Uterus (tissue), 2 donors: ENCODE measurements around the gene MLEC.

Experiments used
- POLR2A ChIP-seq, 2 donors: fragments of 450-650 bp; IDR thresholded peaks; one replicate each; pipeline ENCODE4 v1.6.1; 2016; ENCODE audit warnings: antibody characterized with exemption in 2 of 2, mild to moderate bottlenecking in 1 of 2, moderate library complexity in 1 of 2
- TF ChIP-seq, protein P1 (sequence below), 4 experiments: fragments of 200-600 bp in 2 of 4; fragments of 450-650 bp in 2 of 4; sonication (generic) in 2 of 4; IDR thresholded peaks; one replicate each; pipeline ENCODE4 v1.5.1; 2016 to 2019; ENCODE audit warnings: antibody characterized with exemption in 4 of 4, mild to moderate bottlenecking in 2 of 4, moderate library complexity in 1 of 4

GRCh38 chr12:120702637-120703036 lies 15.7 kb downstream of the MLEC start:
- TF ChIP-seq, protein P1, sequence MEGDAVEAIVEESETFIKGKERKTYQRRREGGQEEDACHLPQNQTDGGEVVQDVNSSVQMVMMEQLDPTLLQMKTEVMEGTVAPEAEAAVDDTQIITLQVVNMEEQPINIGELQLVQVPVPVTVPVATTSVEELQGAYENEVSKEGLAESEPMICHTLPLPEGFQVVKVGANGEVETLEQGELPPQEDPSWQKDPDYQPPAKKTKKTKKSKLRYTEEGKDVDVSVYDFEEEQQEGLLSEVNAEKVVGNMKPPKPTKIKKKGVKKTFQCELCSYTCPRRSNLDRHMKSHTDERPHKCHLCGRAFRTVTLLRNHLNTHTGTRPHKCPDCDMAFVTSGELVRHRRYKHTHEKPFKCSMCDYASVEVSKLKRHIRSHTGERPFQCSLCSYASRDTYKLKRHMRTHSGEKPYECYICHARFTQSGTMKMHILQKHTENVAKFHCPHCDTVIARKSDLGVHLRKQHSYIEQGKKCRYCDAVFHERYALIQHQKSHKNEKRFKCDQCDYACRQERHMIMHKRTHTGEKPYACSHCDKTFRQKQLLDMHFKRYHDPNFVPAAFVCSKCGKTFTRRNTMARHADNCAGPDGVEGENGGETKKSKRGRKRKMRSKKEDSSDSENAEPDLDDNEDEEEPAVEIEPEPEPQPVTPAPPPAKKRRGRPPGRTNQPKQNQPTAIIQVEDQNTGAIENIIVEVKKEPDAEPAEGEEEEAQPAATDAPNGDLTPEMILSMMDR (IDR thresholded peaks at IDR 0.05), result no peak
- TF ChIP-seq POLR2A (IDR thresholded peaks at IDR 0.05), result no peak
